IMR-90 (cell line): Measurements from ENCODE around the gene SUB1. TPM values are rescaled to one million over a fixed set of nuclear protein-coding genes. Genes with fewer than 3 reads are reported as not detected.

Experiments used
- ATAC-seq: fragments of 200-7000 bp; cut with Tn5 transposase; 2 replicates; pipeline ENCODE4 v1.9.1; 2020; ENCODE audit warnings: low read depth, mild to moderate bottlenecking, moderate library complexity
- BruUV-seq: library from RNA; stranded (reverse); fragments of 400-500 nt; replicated peaks from 2 replicates; lab custom pipeline; 2021; lab: Mats Ljungman, UMichigan
- CTCF ChIA-PET: fragments of 300-600 bp; formaldehyde crosslinking; extraction: SDS; loops from one replicate; lab custom pipeline; 2021; ENCODE audit warnings: antibody characterized with exemption; lab: Yijun Ruan, JAX
- POLR2A ChIA-PET: fragments of 300-600 bp; sonication (Branson Sonifier 250); formaldehyde crosslinking; loops from one replicate; lab custom pipeline; 2022; ENCODE audit warnings: antibody characterized with exemption; ENCODE audit not compliant: unreplicated experiment; lab: Charles Lee
- DNase-seq: peaks from one replicate; pipeline ENCODE4 v3.0.0; 2013
- H2AFZ ChIP-seq: replicated peaks from 2 replicates; pipeline ENCODE3; 2013; ENCODE audit warnings: low read length, mild to moderate bottlenecking; ENCODE audit not compliant: poor library complexity
- H2AK5ac ChIP-seq: 2 replicates; pipeline ENCODE4 v1.6.1; 2013; ENCODE audit warnings: low read depth, low read length, inconsistent platforms
- H2AK9ac ChIP-seq: replicated peaks from 2 replicates; pipeline ENCODE3; 2013; ENCODE audit warnings: mild to moderate bottlenecking, low read depth, low read length, moderate library complexity; ENCODE audit not compliant: poor library complexity
- H2BK120ac ChIP-seq: 2 replicates; pipeline ENCODE4 v1.6.1; 2013; ENCODE audit warnings: low read depth, low read length, inconsistent platforms
- H2BK15ac ChIP-seq: 3 replicates; pipeline ENCODE4 v1.6.1; 2013; ENCODE audit warnings: low read depth, low read length, inconsistent platforms
- H2BK20ac ChIP-seq: 2 replicates; pipeline ENCODE4 v1.6.1; 2013; ENCODE audit warnings: low read depth, mild to moderate bottlenecking, inconsistent platforms, low read length, moderate library complexity
- H2BK5ac ChIP-seq: 2 replicates; pipeline ENCODE4 v1.6.1; 2013; ENCODE audit warnings: mild to moderate bottlenecking, low read depth, low read length, inconsistent platforms; ENCODE audit not compliant: poor library complexity, severe bottlenecking
- H3K14ac ChIP-seq: replicated peaks from 2 replicates; pipeline ENCODE4 v1.6.1; 2013; ENCODE audit warnings: low read depth, low read length, inconsistent platforms
- H3K18ac ChIP-seq: 2 replicates; pipeline ENCODE4 v1.6.1; 2013; ENCODE audit warnings: low read depth, low read length, control low read depth
- H3K23ac ChIP-seq: 2 replicates; pipeline ENCODE4 v1.6.1; 2013; ENCODE audit warnings: low read depth, low read length, inconsistent platforms
- H3K27ac ChIP-seq: 2 replicates; pipeline ENCODE4 v1.5.1; 2013; ENCODE audit warnings: mild to moderate bottlenecking, control low read depth, low read length; ENCODE audit not compliant: insufficient read depth
- H3K27me3 ChIP-seq: 2 replicates; pipeline ENCODE4 v1.6.1; 2013; ENCODE audit warnings: low read length; ENCODE audit not compliant: control insufficient read depth, insufficient read depth
- H3K36me3 ChIP-seq: 2 replicates; pipeline ENCODE4 v1.6.1; 2013; ENCODE audit warnings: low read length, mixed read lengths; ENCODE audit not compliant: control insufficient read depth, insufficient read depth
- H3K4ac ChIP-seq: 2 replicates; pipeline ENCODE4 v1.6.1; 2013; ENCODE audit warnings: low read depth, low read length, inconsistent platforms
- H3K4me1 ChIP-seq: 2 replicates; pipeline ENCODE4 v1.6.1; 2013; ENCODE audit warnings: low read length, mixed read lengths; ENCODE audit not compliant: control insufficient read depth, insufficient read depth
- H3K4me2 ChIP-seq: 2 replicates; pipeline ENCODE4 v1.6.1; 2013; ENCODE audit warnings: low read depth, mild to moderate bottlenecking, control low read depth, low read length, moderate library complexity
- H3K4me3 ChIP-seq: 2 replicates; pipeline ENCODE4 v1.5.1; 2013; ENCODE audit warnings: low read depth, mild to moderate bottlenecking, control low read depth, low read length, moderate library complexity; ENCODE audit not compliant: insufficient read depth
- H3K56ac ChIP-seq: 2 replicates; pipeline ENCODE4 v1.6.1; 2013; ENCODE audit warnings: low read length, inconsistent platforms; ENCODE audit not compliant: insufficient read depth; ENCODE audit errors: extremely low read depth
- H3K79me1 ChIP-seq, 2 experiments: 2 replicates each; pipeline ENCODE4 v1.6.1; 2013; ENCODE audit warnings: low read length in 2 of 2, inconsistent platforms in 1 of 2, low read depth in 1 of 2
- H3K9ac ChIP-seq: 2 replicates; pipeline ENCODE4 v1.6.1; 2013; ENCODE audit warnings: low read depth, low read length, control low read depth
- H3K9me1 ChIP-seq: 2 replicates; pipeline ENCODE4 v1.6.1; 2013; ENCODE audit warnings: low read length, inconsistent platforms; ENCODE audit not compliant: insufficient read depth
- H3K9me3 ChIP-seq: 2 replicates; pipeline ENCODE4 v1.6.1; 2013; ENCODE audit warnings: low read length; ENCODE audit not compliant: control insufficient read depth, insufficient read depth
- H4K20me1 ChIP-seq: 2 replicates; pipeline ENCODE4 v1.6.1; 2013; ENCODE audit warnings: low read length, inconsistent platforms; ENCODE audit not compliant: insufficient read depth
- H4K5ac ChIP-seq: 2 replicates; pipeline ENCODE4 v1.6.1; 2013; ENCODE audit warnings: mild to moderate bottlenecking, low read depth, low read length, control low read depth
- H4K8ac ChIP-seq, 2 experiments: 2 replicates each; pipeline ENCODE4 v1.6.1; 2013; ENCODE audit warnings: low read depth in 2 of 2, low read length in 2 of 2, control low read depth in 1 of 2, inconsistent platforms in 1 of 2
- H4K91ac ChIP-seq: 2 replicates; pipeline ENCODE4 v1.6.1; 2013; ENCODE audit warnings: low read depth, low read length, inconsistent platforms; ENCODE audit not compliant: insufficient read depth
- BHLHE40 ChIP-seq: fragments of 150-350 bp; IDR thresholded peaks from 2 replicates; pipeline ENCODE4 v1.6.1; 2016; ENCODE audit warnings: mild to moderate bottlenecking, low read depth, low read length
- CEBPB ChIP-seq: IDR thresholded peaks from 2 replicates; pipeline ENCODE4 v1.6.1; 2012; ENCODE audit warnings: low read depth, low read length, improper control_type of control experiment
- CHD1 ChIP-seq: IDR thresholded peaks from 2 replicates; pipeline ENCODE4 v1.6.1; 2012; ENCODE audit warnings: low read depth, low read length, improper control_type of control experiment
- CTCF ChIP-seq: conservative IDR thresholded peaks from 2 replicates; pipeline ENCODE4 v1.5.1; 2012; ENCODE audit warnings: mild to moderate bottlenecking, low read depth, low read length, improper control_type of control experiment
- ELK1 ChIP-seq: fragments of 150-350 bp; IDR thresholded peaks from 2 replicates; pipeline ENCODE4 v1.6.1; 2016; ENCODE audit warnings: low read depth, mild to moderate bottlenecking, low read length, moderate library complexity, borderline replicate concordance
- FOS ChIP-seq: fragments of 150-350 bp; IDR thresholded peaks from 2 replicates; pipeline ENCODE4 v1.6.1; 2016; ENCODE audit warnings: low read depth, low read length
- MAFK ChIP-seq: IDR thresholded peaks from 2 replicates; pipeline ENCODE4 v1.6.1; 2012; ENCODE audit warnings: low read depth, low read length, improper control_type of control experiment
- MAZ ChIP-seq: IDR thresholded peaks from 2 replicates; pipeline ENCODE4 v1.6.1; 2012; ENCODE audit warnings: low read depth, mild to moderate bottlenecking, low read length, improper control_type of control experiment, moderate library complexity, borderline replicate concordance
- MXI1 ChIP-seq: IDR thresholded peaks from 2 replicates; pipeline ENCODE4 v1.6.1; 2012; ENCODE audit warnings: low read depth, mild to moderate bottlenecking, low read length, moderate library complexity, borderline replicate concordance
- POLR2A ChIP-seq: IDR thresholded peaks from 2 replicates; pipeline ENCODE4 v1.6.1; 2012; ENCODE audit warnings: mild to moderate bottlenecking, low read depth, low read length
- RAD21 ChIP-seq: IDR thresholded peaks from 2 replicates; pipeline ENCODE4 v1.6.1; 2012; ENCODE audit warnings: low read length, improper control_type of control experiment
- RCOR1 ChIP-seq: IDR thresholded peaks from 2 replicates; pipeline ENCODE4 v1.6.1; 2012; ENCODE audit warnings: mild to moderate bottlenecking, low read length, improper control_type of control experiment; ENCODE audit not compliant: insufficient replicate concordance
- RFX5 ChIP-seq: IDR thresholded peaks from 2 replicates; pipeline ENCODE4 v1.8.0; 2012; ENCODE audit warnings: low read depth, mild to moderate bottlenecking, low read length, moderate library complexity
- SMC3 ChIP-seq: fragments of 150-350 bp; IDR thresholded peaks from 2 replicates; pipeline ENCODE4 v1.6.1; 2016; ENCODE audit warnings: low read depth, mild to moderate bottlenecking, antibody characterized with exemption, low read length, moderate library complexity
- USF2 ChIP-seq: fragments of 150-350 bp; IDR thresholded peaks from 2 replicates; pipeline ENCODE4 v1.6.1; 2017; ENCODE audit warnings: mild to moderate bottlenecking, antibody characterized with exemption, low read length, low read depth
- WGBS, 2 experiments: methylation state at CpG; one replicate each; pipeline versions ENCODE4 v1.1.5 to v1.1.7; 2013; ENCODE audit warnings: missing lambda C conversion rate in 2 of 2; ENCODE audit not compliant: insufficient read length in 1 of 2; ENCODE audit errors: extremely low coverage in 2 of 2; 5-methylcytosine and 5-hydroxymethylcytosine counted together
- dilution Hi-C: fragments of 300-500 bp; cut with HindIII; formaldehyde crosslinking; loops from one replicate; pipeline ENCODE4 v1.14.3; 2018; ENCODE audit warnings: low sequenced_read_pairs; ENCODE audit not compliant: unreplicated experiment
- in situ Hi-C: fragments of 300-500 bp; cut with MboI; formaldehyde crosslinking; loops from 3 replicates; pipeline ENCODE4 v1.14.3; 2019; ENCODE audit warnings: low sequenced_read_pairs, inconsistent platforms, mixed read lengths
- intact Hi-C: fragments of 100-400 bp; cut with micrococcal nuclease; formaldehyde crosslinking; loops from 2 replicates; pipeline ENCODE4 v1.10.0; 2022
- polyA plus RNA-seq, 3 experiments: library from polyadenylated mRNA; depleted of rRNA; stranded (reverse); fragments of >200 nt; gene quantifications; 2 replicates each; pipeline ENCODE4 v1.2.3, GENCODE V29; 2012; ENCODE audit warnings: low replicate concordance in 1 of 3
- total RNA-seq: library from RNA; depleted of rRNA; stranded (reverse); fragments of >200 nt; gene quantifications from 2 replicates; pipeline ENCODE4 v1.2.3, GENCODE V29; 2012

SUB1 gene
- total and polyA plus RNA-seq, 2 of the 4 experiments (the other 2 are of a cell fraction), result 19.5 to 155 TPM

- Histone ChIP-seq H3K9ac (no peak overlapping the region), H4K5ac (no peak overlapping the region), H2AFZ (no peak overlapping the region), H3K9me1 (peaks cover 11% of the 10 kb centered on the region), H2AK9ac (no peak overlapping the region), H3K4ac (no peak overlapping the region), H3K27ac (no peak overlapping the region), H3K4me2 (no peak overlapping the region), H3K23ac (0 out of 2 replicates have a peak overlapping the region, but pooled peaks have one; percentile 3), H2BK5ac (no peak overlapping the region), H2AK5ac (peak overlapping the region; percentile 3; the same call in 1 of the 2 replicates), H3K14ac (no peak overlapping the region), H4K8ac (no peak overlapping the region), H4K20me1 (no peaks in the 10 kb centered on the region; the same call in 1 of the 2 replicates), H2BK120ac (no peak overlapping the region), H3K4me3 (no peak overlapping the region), H3K18ac (0 out of 2 replicates have a peak overlapping the region, but pooled peaks have one; percentile 26), H3K79me1 (no peaks in the 10 kb centered on the region), H3K27me3 (no peaks in the 10 kb centered on the region), H3K9me3 (no peaks in the 10 kb centered on the region), H3K56ac (no peak overlapping the region), H4K91ac (no peak overlapping the region), H3K4me1 (peaks cover 13% of the 10 kb centered on the region), H2BK15ac (no peak overlapping the region), H2BK20ac (no peak overlapping the region), H3K36me3 (no peaks in the 10 kb centered on the region)
- CTCF ChIA-PET, result no interaction called here
- dilution Hi-C loops (no loop called here), in situ Hi-C loops (no loop called here), intact Hi-C loops (no loop called here)
- BruUV-seq, result no TSS peak
- ATAC-seq, result no peak
- WGBS, 2 experiments, result 69% methylated on average over 2 of the region's 5 CpGs; no CpG with 5 or more reads in 1 of the 2 experiments
- no peak for DNase-seq
- TF ChIP-seq MAFK (no peak), CEBPB (no peak), SMC3 (no peak), MXI1 (no peak), MAZ (no peak), FOS (no peak), USF2 (no peak), CTCF (no peak), BHLHE40 (no peak), CHD1 (no peak), RAD21 (no peak), POLR2A (no peak), ELK1 (no peak), RCOR1 (no peak), RFX5 (no peak)
- POLR2A ChIA-PET, result interaction anchor here (0.5 kb wide), 1 partner anchor 8 kb away, joined by 8 read pairs; no protein-coding TSS in a partner anchor
These were observed 45.6 kb downstream of the SUB1 start for GRCh38 chr5:32630867-32631491.
